ENCODE results near the gene P2RX6. TPM values are rescaled to one million over a fixed set of nuclear protein-coding genes. Genes with fewer than 3 reads are reported as not detected.

Gene P2RX6
- total RNA-seq, 1 donor: 3.5 TPM

- no peak for TF ChIP-seq CTCF (IDR thresholded peaks at IDR 0.05; ENCODE audit: insufficient read depth, low read depth, low read length)
- no peak for DNase-seq (ENCODE audit: low read depth)
- no peak overlapping the region for H3K4me3 ChIP-seq (ENCODE audit: low read depth, low read length)
Observed at GRCh38 chr22:20980523-20980922, 34.4 kb upstream of the P2RX6 start.

- no peak for TF ChIP-seq CTCF (IDR thresholded peaks at IDR 0.05; ENCODE audit: insufficient read depth, low read depth, low read length)
- H3K4me3 ChIP-seq (ENCODE audit: low read depth, low read length): peak overlapping the region; percentile 91
- no peak for DNase-seq (ENCODE audit: low read depth)
Observed at GRCh38 chr22:20980938-20981722, 33.8 kb upstream of the P2RX6 start.

- peak; percentile 84 for DNase-seq (ENCODE audit: low read depth)
- TF ChIP-seq CTCF (IDR thresholded peaks at IDR 0.05; ENCODE audit: insufficient read depth, low read depth, low read length): peak; percentile 68
- H3K4me3 ChIP-seq (ENCODE audit: low read depth, low read length): peak within 1 kb of the TSS; percentile 91
Observed at GRCh38 chr22:20981787-20982562, 33.0 kb upstream of the P2RX6 start, which contains the start of gene LZTR1. LZTR1 (plus strand) TSS chr22:20982297; CDS start chr22:20982372, 75 bp downstream.

GRCh38 chr22:20982563-20982882, 32.4 kb upstream of the P2RX6 start:
- no peak for TF ChIP-seq CTCF (IDR thresholded peaks at IDR 0.05; ENCODE audit: insufficient read depth, low read depth, low read length)

GRCh38 chr22:20983081-20983771, 31.7 kb upstream of the P2RX6 start:
- no peak for DNase-seq (ENCODE audit: low read depth)
- peak overlapping the region; percentile 91 for H3K4me3 ChIP-seq (ENCODE audit: low read depth, low read length)
- TF ChIP-seq CTCF (IDR thresholded peaks at IDR 0.05; ENCODE audit: insufficient read depth, low read depth, low read length): no peak

More at GRCh38 chr22:20982563-20982882, 32.4 kb upstream of the P2RX6 start:
- DNase-seq (ENCODE audit: low read depth): no peak
- H3K4me3 ChIP-seq (ENCODE audit: low read depth, low read length): peak overlapping the region; percentile 91

GRCh38 chr22:20985720-20986119, 29.2 kb upstream of the P2RX6 start:
- H3K4me3 ChIP-seq (ENCODE audit: low read depth, low read length): no peak overlapping the region
- no peak for DNase-seq (ENCODE audit: low read depth)
- TF ChIP-seq CTCF (IDR thresholded peaks at IDR 0.05; ENCODE audit: insufficient read depth, low read depth, low read length): no peak

All from fibroblast of villous mesenchyme (primary cell).